HCT116 (cell line): ENCODE results near the gene FAF2. TPM values are rescaled to one million over a fixed set of nuclear protein-coding genes. Genes with fewer than 3 reads are reported as not detected.

Source experiments
- ATAC-seq: fragments of 200-7000 bp; cut with Tn5 transposase; 2 replicates; pipeline ENCODE4 v1.9.1; 2020; ENCODE audit warnings: mild to moderate bottlenecking, moderate library complexity
- BruUV-seq: library from RNA; stranded (reverse); fragments of 400-500 nt; replicated peaks from 2 replicates; lab custom pipeline; 2021; lab: Mats Ljungman, UMichigan
- CTCF ChIA-PET: fragments of 300-600 bp; sonication (Branson Sonifier 250); formaldehyde crosslinking; loops from one replicate; lab custom pipeline; 2021; ENCODE audit warnings: antibody characterized with exemption; lab: Charles Lee
- POLR2A ChIA-PET: fragments of 300-600, 350-600 bp; sonication (Branson Sonifier 250); formaldehyde crosslinking; loops from one replicate; lab custom pipeline; 2021; ENCODE audit warnings: antibody characterized with exemption; lab: Charles Lee
- RAD21 ChIA-PET, 2 experiments: fragments of 300-600 bp; sonication (Branson Sonifier 250); formaldehyde crosslinking; loops; one replicate each; lab custom pipeline; 2023; ENCODE audit warnings: low total read pairs in 2 of 2; ENCODE audit not compliant: uncharacterized antibody in 2 of 2, unreplicated experiment in 2 of 2, low non-redundant PET in 1 of 2; lab: Charles Lee
- DNase-seq: peaks from one replicate; pipeline ENCODE4 v3.0.0-alpha.2; 2010; ENCODE audit warnings: low read depth, low spot score
- H2AFZ ChIP-seq: fragments of 200-600 bp; shearing (Covaris generic), sonication (generic); 2 replicates; pipeline ENCODE4 v1.6.1; 2017; ENCODE audit warnings: low read depth, mixed run types, mixed read lengths, antibody characterized with exemption, low read length; ENCODE audit not compliant: poor library complexity, severe bottlenecking
- H3K27ac ChIP-seq: 2 replicates; pipeline ENCODE4 v1.5.1; 2012; ENCODE audit warnings: low read depth, low read length
- H3K27me3 ChIP-seq: fragments of 200-600 bp; sonication (generic); 2 replicates; pipeline ENCODE4 v1.6.1; 2016; ENCODE audit warnings: mixed run types, low read length, mixed read lengths; ENCODE audit not compliant: insufficient read depth
- H3K36me3 ChIP-seq, 2 experiments: fragments of 200-500 bp in 1 of 2; fragments of 200-600 bp in 1 of 2; sonication (Bioruptor generic) in 1 of 2; sonication (generic) in 1 of 2; 2 replicates each; pipeline versions ENCODE4 v1.5.1 to v1.6.1; 2014 to 2016; ENCODE audit warnings: low read length in 2 of 2, inconsistent platforms in 1 of 2, mixed read lengths in 1 of 2, mixed run types in 1 of 2; ENCODE audit not compliant: insufficient read depth in 2 of 2, control insufficient read depth in 1 of 2
- H3K4me1 ChIP-seq, 2 experiments: fragments of 200-600 bp in 1 of 2; sonication (generic) in 1 of 2; 2 replicates each; pipeline versions ENCODE4 v1.5.1 to v1.6.1; 2012 to 2017; ENCODE audit warnings: low read length in 2 of 2, inconsistent platforms in 1 of 2, mild to moderate bottlenecking in 1 of 2, mixed read lengths in 1 of 2, mixed run types in 1 of 2, moderate library complexity in 1 of 2; ENCODE audit not compliant: insufficient read depth in 2 of 2, control insufficient read depth in 1 of 2
- H3K4me2 ChIP-seq: fragments of 200-600 bp; sonication (generic); 2 replicates; pipeline ENCODE4 v1.6.1; 2017; ENCODE audit warnings: mixed run types, low read length, mixed read lengths
- H3K4me3 ChIP-seq, 2 experiments: fragments of 200-600 bp in 1 of 2; sonication (generic) in 1 of 2; replicated peaks in 1 of 2; 2 replicates each; pipeline ENCODE4 v1.5.1; 2011 to 2016; ENCODE audit warnings: low read length in 2 of 2, control low read depth in 1 of 2, low read depth in 1 of 2, mild to moderate bottlenecking in 1 of 2, mixed read lengths in 1 of 2, mixed run types in 1 of 2
- H3K79me2 ChIP-seq: fragments of 200-600 bp; sonication (generic); 2 replicates; pipeline ENCODE4 v1.6.1; 2017; ENCODE audit warnings: mild to moderate bottlenecking, mixed run types, low read length, moderate library complexity, mixed read lengths; ENCODE audit not compliant: insufficient read depth
- H3K9ac ChIP-seq: fragments of 200-600 bp; sonication (generic); 2 replicates; pipeline ENCODE4 v1.6.1; 2016; ENCODE audit warnings: low read length, mixed read lengths
- H3K9me2 ChIP-seq: fragments of 200-600 bp; sonication (generic), shearing (Covaris generic); 2 replicates; pipeline ENCODE4 v1.6.1; 2017; ENCODE audit warnings: mixed run types, mild to moderate bottlenecking, moderate library complexity; ENCODE audit not compliant: insufficient read depth
- H3K9me3 ChIP-seq, 2 experiments: fragments of 200-500 bp in 1 of 2; fragments of 200-600 bp in 1 of 2; sonication (Bioruptor generic) in 1 of 2; sonication (generic) in 1 of 2; 2 replicates each; pipeline ENCODE4 v1.6.1; 2014 to 2017; ENCODE audit warnings: low read length in 2 of 2, mixed read lengths in 2 of 2, inconsistent platforms in 1 of 2, low read depth in 1 of 2, mild to moderate bottlenecking in 1 of 2, mixed run types in 1 of 2, moderate library complexity in 1 of 2; ENCODE audit not compliant: control insufficient read depth in 1 of 2, insufficient read depth in 1 of 2
- H4K20me1 ChIP-seq: fragments of 200-600 bp; sonication (generic), shearing (Covaris generic); 2 replicates; pipeline ENCODE4 v1.6.1; 2017; ENCODE audit warnings: mixed run types, mild to moderate bottlenecking, moderate library complexity; ENCODE audit not compliant: insufficient read depth
- CBX3 ChIP-seq: IDR thresholded peaks from 2 replicates; pipeline ENCODE4 v1.6.1; 2012; ENCODE audit warnings: low read depth
- CEBPB ChIP-seq: IDR thresholded peaks from 2 replicates; pipeline ENCODE4 v1.6.1; 2012; ENCODE audit warnings: low read depth
- CTCF ChIP-seq, 3 experiments: fragments of 200-600 bp in 1 of 3; sonication (generic) in 1 of 3; IDR thresholded peaks in 2 of 3; conservative IDR thresholded peaks in 1 of 3; 2 replicates each; pipeline ENCODE4 v1.5.1; 2012 to 2017; ENCODE audit warnings: low read depth in 2 of 3, low read length in 2 of 3, antibody characterized with exemption in 1 of 3, borderline replicate concordance in 1 of 3, control low read depth in 1 of 3, mild to moderate bottlenecking in 1 of 3, mixed read lengths in 1 of 3, mixed run types in 1 of 3, moderate library complexity in 1 of 3; ENCODE audit not compliant: insufficient read depth in 1 of 3
- EGR1 ChIP-seq: IDR thresholded peaks from 2 replicates; pipeline ENCODE4 v1.6.1; 2012; ENCODE audit warnings: low read depth
- ELF1 ChIP-seq: IDR thresholded peaks from 2 replicates; pipeline ENCODE4 v1.6.1; 2012; ENCODE audit warnings: low read depth, borderline replicate concordance
- EZH2phosphoT487 ChIP-seq: fragments of 200-600 bp; IDR thresholded peaks from 2 replicates; pipeline ENCODE4 v1.6.1; 2018; ENCODE audit warnings: antibody characterized with exemption, borderline replicate concordance
- JUND ChIP-seq: IDR thresholded peaks from 2 replicates; pipeline ENCODE4 v1.6.1; 2012
- POLR2A ChIP-seq: IDR thresholded peaks from 2 replicates; pipeline ENCODE4 v1.7.0; 2011; ENCODE audit warnings: borderline replicate concordance; ENCODE audit not compliant: insufficient read depth, insufficient read length; ENCODE audit errors: extremely low read depth
- POLR2AphosphoS5 ChIP-seq: IDR thresholded peaks from 2 replicates; pipeline ENCODE4 v1.6.1; 2011; ENCODE audit warnings: mild to moderate bottlenecking, low read depth, low read length, moderate library complexity
- REST ChIP-seq: IDR thresholded peaks from 2 replicates; pipeline ENCODE4 v1.6.1; 2012; ENCODE audit warnings: low read depth
- SIN3A ChIP-seq: IDR thresholded peaks from 2 replicates; pipeline ENCODE4 v1.6.1; 2012; ENCODE audit warnings: low read depth
- SRF ChIP-seq: IDR thresholded peaks from 2 replicates; pipeline ENCODE4 v1.6.1; 2012; ENCODE audit warnings: low read depth
- TCF7L2 ChIP-seq: IDR thresholded peaks from 2 replicates; pipeline ENCODE4 v1.7.0; 2011; ENCODE audit warnings: borderline replicate concordance, inconsistent platforms; ENCODE audit not compliant: insufficient read depth, insufficient read length; ENCODE audit errors: extremely low read depth
- ZBTB33 ChIP-seq: IDR thresholded peaks from 2 replicates; pipeline ENCODE4 v1.6.1; 2011; ENCODE audit warnings: mild to moderate bottlenecking, low read length, moderate library complexity; ENCODE audit not compliant: insufficient replicate concordance; ENCODE audit errors: extremely low read depth
- ZFX ChIP-seq: fragments of 450-650 bp; IDR thresholded peaks from 2 replicates; pipeline ENCODE4 v1.6.1; 2017
- ZNF274 ChIP-seq: fragments of 200-500 bp; sonication (Bioruptor generic); IDR thresholded peaks from 2 replicates; pipeline ENCODE4 v1.6.1; 2014; ENCODE audit warnings: mild to moderate bottlenecking, low read depth, low read length, inconsistent platforms
- intact Hi-C: fragments of 100-400 bp; cut with micrococcal nuclease; formaldehyde crosslinking; loops from 2 replicates; pipeline ENCODE4 v1.10.0; 2022
- total RNA-seq: library from RNA; stranded (reverse); gene quantifications from one replicate; pipeline ENCODE4 v1.2.1, GENCODE V29; 2021; ENCODE audit not compliant: unreplicated experiment
- TF ChIP-seq, protein P1 (sequence below): IDR thresholded peaks from 2 replicates; pipeline ENCODE4 v1.6.1; 2012
- TF ChIP-seq, protein P2 (sequence below): IDR thresholded peaks from 2 replicates; pipeline ENCODE4 v1.6.1; 2012

FAF2 gene
- total RNA-seq, 1 experiment from 2014 or later, result 51.9 TPM

DNA sequence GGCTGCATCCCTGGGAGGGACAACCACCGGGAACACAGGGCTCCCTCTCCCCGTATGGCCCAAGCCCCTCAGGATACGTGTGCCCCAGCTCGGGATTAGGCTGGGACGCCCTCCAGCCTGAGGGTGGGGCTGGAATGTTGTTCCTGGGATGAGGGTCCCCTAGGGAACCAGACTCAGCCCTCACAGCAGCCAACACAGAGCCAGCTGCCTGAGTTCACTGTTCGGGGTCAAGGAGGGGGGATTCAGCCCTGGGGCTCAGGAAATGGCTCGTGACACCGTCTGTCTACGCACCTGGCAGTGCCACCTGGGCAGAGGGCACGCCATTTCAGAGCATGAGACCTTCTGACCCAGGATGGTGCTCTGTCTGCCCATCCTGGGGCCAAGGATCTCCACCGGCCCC, 80.1 kb downstream of the FAF2 start:
- TF ChIP-seq EZH2phosphoT487, result no peak
- TF ChIP-seq, protein P1, sequence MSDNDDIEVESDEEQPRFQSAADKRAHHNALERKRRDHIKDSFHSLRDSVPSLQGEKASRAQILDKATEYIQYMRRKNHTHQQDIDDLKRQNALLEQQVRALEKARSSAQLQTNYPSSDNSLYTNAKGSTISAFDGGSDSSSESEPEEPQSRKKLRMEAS, result no peak
- no peak for TF ChIP-seq CTCF (IDR thresholded peaks at IDR 0.05 in 2 of 3, conservative IDR thresholded peaks at IDR 0.05 in 1 of 3; ENCODE audit: borderline replicate concordance in 1 of 3, insufficient read depth in 1 of 3, low read depth in 2 of 3, low read length in 2 of 3)
- no peak for TF ChIP-seq CEBPB
- no peak for TF ChIP-seq JUND
- TF ChIP-seq CBX3, result no peak
- TF ChIP-seq EGR1, result no peak
- TF ChIP-seq REST, result no peak
- TF ChIP-seq POLR2AphosphoS5, result no peak
- no peak for TF ChIP-seq TCF7L2
- no peak for TF ChIP-seq ZBTB33
- TF ChIP-seq, protein P2, sequence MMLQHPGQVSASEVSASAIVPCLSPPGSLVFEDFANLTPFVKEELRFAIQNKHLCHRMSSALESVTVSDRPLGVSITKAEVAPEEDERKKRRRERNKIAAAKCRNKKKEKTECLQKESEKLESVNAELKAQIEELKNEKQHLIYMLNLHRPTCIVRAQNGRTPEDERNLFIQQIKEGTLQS, result no peak
- TF ChIP-seq SIN3A, result no peak
- TF ChIP-seq ZNF274, result no peak
- no peak for TF ChIP-seq SRF
- TF ChIP-seq POLR2A, result no peak
- TF ChIP-seq ZFX, result no peak
- TF ChIP-seq ELF1, result no peak
- DNase-seq (no peak), ATAC-seq (no peak)
- H3K27ac ChIP-seq, result no peak overlapping the region
- H3K4me1 ChIP-seq, result no peaks in the 10 kb centered on the region
- no peak overlapping the region for H3K9ac ChIP-seq
- H3K4me3 ChIP-seq, result no peak overlapping the region
- no peaks in the 10 kb centered on the region for H3K9me3 ChIP-seq
- H2AFZ ChIP-seq, result no peak overlapping the region
- no TSS peak for BruUV-seq
- peaks cover 10% of the 10 kb centered on the region for H3K79me2 ChIP-seq
- no peaks in the 10 kb centered on the region for H3K27me3 ChIP-seq
- H3K36me3 ChIP-seq, result peaks cover 3 to 30% of the 10 kb centered on the region in 2 experiments; a peak in 2 of 4 replicates
- intact Hi-C loops, result no loop called here
- CTCF ChIA-PET, result no interaction called here
- no peak overlapping the region for H3K4me2 ChIP-seq
- no peaks in the 10 kb centered on the region for H3K9me2 ChIP-seq
- no peaks in the 10 kb centered on the region for H4K20me1 ChIP-seq
- POLR2A ChIA-PET, result no interaction called here
- RAD21 ChIA-PET, result no interaction called here
